ENCODE data around the gene ALDH2. TPM values are rescaled to one million over a fixed set of nuclear protein-coding genes. Genes with fewer than 3 reads are reported as not detected.

ALDH2 gene
- total and polyA plus RNA-seq, 9 of the 15 experiments (the other 6 are each of a cell fraction or from before 2014, with no cell fraction given), result 1.9 to 22.5 (median 12.2) TPM

- no peak for TF ChIP-seq HOXB6 (CRISPR knock-in tag; IDR thresholded peaks at IDR 0.05; ENCODE audit: borderline replicate concordance)
- TF ChIP-seq KDM4B (IDR thresholded peaks at IDR 0.05; ENCODE audit: borderline replicate concordance in 2 of 2, low read depth in 1 of 2), result no peak
- TF ChIP-seq ATF4 (CRISPR knock-in tag; IDR thresholded peaks at IDR 0.05), result peak; percentile 94
- TF ChIP-seq ZNF589 (CRISPR knock-in tag; IDR thresholded peaks at IDR 0.05; ENCODE audit: low read depth), result no peak
- no peak for TF ChIP-seq NELFE (IDR thresholded peaks at IDR 0.05; ENCODE audit: insufficient read depth, insufficient read length)
- TF ChIP-seq, protein P1, sequence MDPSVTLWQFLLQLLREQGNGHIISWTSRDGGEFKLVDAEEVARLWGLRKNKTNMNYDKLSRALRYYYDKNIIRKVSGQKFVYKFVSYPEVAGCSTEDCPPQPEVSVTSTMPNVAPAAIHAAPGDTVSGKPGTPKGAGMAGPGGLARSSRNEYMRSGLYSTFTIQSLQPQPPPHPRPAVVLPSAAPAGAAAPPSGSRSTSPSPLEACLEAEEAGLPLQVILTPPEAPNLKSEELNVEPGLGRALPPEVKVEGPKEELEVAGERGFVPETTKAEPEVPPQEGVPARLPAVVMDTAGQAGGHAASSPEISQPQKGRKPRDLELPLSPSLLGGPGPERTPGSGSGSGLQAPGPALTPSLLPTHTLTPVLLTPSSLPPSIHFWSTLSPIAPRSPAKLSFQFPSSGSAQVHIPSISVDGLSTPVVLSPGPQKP (CRISPR knock-in tag; IDR thresholded peaks at IDR 0.05), result no peak
- TF ChIP-seq PHF8 (IDR thresholded peaks at IDR 0.05; ENCODE audit: borderline replicate concordance, low read length), result peak; percentile 71; the same call in 1 of the 2 replicates
- no peak for TF ChIP-seq HMG20B (CRISPR knock-in tag; IDR thresholded peaks at IDR 0.05)
- TF ChIP-seq PTTG1 (tag; IDR thresholded peaks at IDR 0.05; ENCODE audit: low read depth), result no peak
- TF ChIP-seq SAFB (IDR thresholded peaks at IDR 0.05; ENCODE audit: borderline replicate concordance, low read depth, low read length), result no peak
- no peak for TF ChIP-seq TOE1 (IDR thresholded peaks at IDR 0.05; ENCODE audit: borderline replicate concordance)
- TF ChIP-seq TOE1 (CRISPR knock-in tag; IDR thresholded peaks at IDR 0.05; ENCODE audit: borderline replicate concordance, low read depth), result no peak
- TF ChIP-seq, protein P2, sequence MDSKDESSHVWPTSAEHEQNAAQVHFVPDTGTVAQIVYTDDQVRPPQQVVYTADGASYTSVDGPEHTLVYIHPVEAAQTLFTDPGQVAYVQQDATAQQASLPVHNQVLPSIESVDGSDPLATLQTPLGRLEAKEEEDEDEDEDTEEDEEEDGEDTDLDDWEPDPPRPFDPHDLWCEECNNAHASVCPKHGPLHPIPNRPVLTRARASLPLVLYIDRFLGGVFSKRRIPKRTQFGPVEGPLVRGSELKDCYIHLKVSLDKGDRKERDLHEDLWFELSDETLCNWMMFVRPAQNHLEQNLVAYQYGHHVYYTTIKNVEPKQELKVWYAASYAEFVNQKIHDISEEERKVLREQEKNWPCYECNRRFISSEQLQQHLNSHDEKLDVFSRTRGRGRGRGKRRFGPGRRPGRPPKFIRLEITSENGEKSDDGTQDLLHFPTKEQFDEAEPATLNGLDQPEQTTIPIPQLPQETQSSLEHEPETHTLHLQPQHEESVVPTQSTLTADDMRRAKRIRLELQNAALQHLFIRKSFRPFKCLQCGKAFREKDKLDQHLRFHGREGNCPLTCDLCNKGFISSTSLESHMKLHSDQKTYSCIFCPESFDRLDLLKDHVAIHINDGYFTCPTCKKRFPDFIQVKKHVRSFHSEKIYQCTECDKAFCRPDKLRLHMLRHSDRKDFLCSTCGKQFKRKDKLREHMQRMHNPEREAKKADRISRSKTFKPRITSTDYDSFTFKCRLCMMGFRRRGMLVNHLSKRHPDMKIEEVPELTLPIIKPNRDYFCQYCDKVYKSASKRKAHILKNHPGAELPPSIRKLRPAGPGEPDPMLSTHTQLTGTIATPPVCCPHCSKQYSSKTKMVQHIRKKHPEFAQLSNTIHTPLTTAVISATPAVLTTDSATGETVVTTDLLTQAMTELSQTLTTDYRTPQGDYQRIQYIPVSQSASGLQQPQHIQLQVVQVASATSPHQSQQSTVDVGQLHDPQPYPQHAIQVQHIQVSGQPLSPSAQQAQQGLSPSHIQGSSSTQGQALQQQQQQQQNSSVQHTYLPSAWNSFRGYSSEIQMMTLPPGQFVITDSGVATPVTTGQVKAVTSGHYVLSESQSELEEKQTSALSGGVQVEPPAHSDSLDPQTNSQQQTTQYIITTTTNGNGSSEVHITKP (IDR thresholded peaks at IDR 0.05; ENCODE audit: partially characterized antibody), result peak; percentile 92
- TF ChIP-seq TAF7 (tag; IDR thresholded peaks at IDR 0.05), result no peak
- TF ChIP-seq TBP (optimal IDR thresholded peaks at IDR 0.05; ENCODE audit: low read depth, low read length), result no peak
- TF ChIP-seq SMC3 (conservative IDR thresholded peaks at IDR 0.05; ENCODE audit: insufficient read depth, low read depth, low read length), result no peak
- TF ChIP-seq RCOR1 (IDR thresholded peaks at IDR 0.05; ENCODE audit: borderline replicate concordance in 1 of 2, low read depth in 2 of 2, low read length in 2 of 2), result 0 out of 4 replicates have a peak, but pooled peaks of 1 of the 2 experiments have one; percentile 37
- no peak for TF ChIP-seq ZNF124 (CRISPR knock-in tag; IDR thresholded peaks at IDR 0.05)
- TF ChIP-seq ZNF384 (IDR thresholded peaks at IDR 0.05; ENCODE audit: low read depth, low read length), result no peak
- TF ChIP-seq SMAD3 (CRISPR knock-in tag; conservative IDR thresholded peaks at IDR 0.05), result no peak
- TF ChIP-seq, protein P3, sequence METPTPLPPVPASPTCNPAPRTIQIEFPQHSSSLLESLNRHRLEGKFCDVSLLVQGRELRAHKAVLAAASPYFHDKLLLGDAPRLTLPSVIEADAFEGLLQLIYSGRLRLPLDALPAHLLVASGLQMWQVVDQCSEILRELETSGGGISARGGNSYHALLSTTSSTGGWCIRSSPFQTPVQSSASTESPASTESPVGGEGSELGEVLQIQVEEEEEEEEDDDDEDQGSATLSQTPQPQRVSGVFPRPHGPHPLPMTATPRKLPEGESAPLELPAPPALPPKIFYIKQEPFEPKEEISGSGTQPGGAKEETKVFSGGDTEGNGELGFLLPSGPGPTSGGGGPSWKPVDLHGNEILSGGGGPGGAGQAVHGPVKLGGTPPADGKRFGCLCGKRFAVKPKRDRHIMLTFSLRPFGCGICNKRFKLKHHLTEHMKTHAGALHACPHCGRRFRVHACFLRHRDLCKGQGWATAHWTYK (CRISPR knock-in tag; IDR thresholded peaks at IDR 0.05), result peak; percentile 22; the same call in 1 of the 2 replicates
Observed at GRCh38 chr12:111766608-111767361, at the start of gene ALDH2 (continued).

Measured in K562 (cell line).